GM12875 (cell line): ENCODE data around the gene INPP5A.

Experiments
- H3K4me3 ChIP-seq: one replicate; pipeline ENCODE4 v1.5.1; 2011; ENCODE audit warnings: low read depth, low read length, control low read depth
- CTCF ChIP-seq: IDR thresholded peaks from 2 replicates; pipeline ENCODE4 v1.5.1; 2011; ENCODE audit warnings: low read depth, mild to moderate bottlenecking, control low read depth, inconsistent platforms, low read length, moderate library complexity, borderline replicate concordance; ENCODE audit not compliant: insufficient read depth

The INPP5A gene

GRCh38 chr10:132555648-132556575 is 18.3 kb downstream of the INPP5A start:
- no peak for TF ChIP-seq CTCF
- no peak overlapping the region for H3K4me3 ChIP-seq

GRCh38 chr10:132556994-132557441 is 19.4 kb downstream of the INPP5A start:
- no peak for TF ChIP-seq CTCF

GRCh38 chr10:132557696-132558515 is 20.3 kb downstream of the INPP5A start:
- H3K4me3 ChIP-seq = no peak overlapping the region
- no peak for TF ChIP-seq CTCF

More at GRCh38 chr10:132556994-132557441, 19.4 kb downstream of the INPP5A start:
- H3K4me3 ChIP-seq = no peak overlapping the region

DNA sequence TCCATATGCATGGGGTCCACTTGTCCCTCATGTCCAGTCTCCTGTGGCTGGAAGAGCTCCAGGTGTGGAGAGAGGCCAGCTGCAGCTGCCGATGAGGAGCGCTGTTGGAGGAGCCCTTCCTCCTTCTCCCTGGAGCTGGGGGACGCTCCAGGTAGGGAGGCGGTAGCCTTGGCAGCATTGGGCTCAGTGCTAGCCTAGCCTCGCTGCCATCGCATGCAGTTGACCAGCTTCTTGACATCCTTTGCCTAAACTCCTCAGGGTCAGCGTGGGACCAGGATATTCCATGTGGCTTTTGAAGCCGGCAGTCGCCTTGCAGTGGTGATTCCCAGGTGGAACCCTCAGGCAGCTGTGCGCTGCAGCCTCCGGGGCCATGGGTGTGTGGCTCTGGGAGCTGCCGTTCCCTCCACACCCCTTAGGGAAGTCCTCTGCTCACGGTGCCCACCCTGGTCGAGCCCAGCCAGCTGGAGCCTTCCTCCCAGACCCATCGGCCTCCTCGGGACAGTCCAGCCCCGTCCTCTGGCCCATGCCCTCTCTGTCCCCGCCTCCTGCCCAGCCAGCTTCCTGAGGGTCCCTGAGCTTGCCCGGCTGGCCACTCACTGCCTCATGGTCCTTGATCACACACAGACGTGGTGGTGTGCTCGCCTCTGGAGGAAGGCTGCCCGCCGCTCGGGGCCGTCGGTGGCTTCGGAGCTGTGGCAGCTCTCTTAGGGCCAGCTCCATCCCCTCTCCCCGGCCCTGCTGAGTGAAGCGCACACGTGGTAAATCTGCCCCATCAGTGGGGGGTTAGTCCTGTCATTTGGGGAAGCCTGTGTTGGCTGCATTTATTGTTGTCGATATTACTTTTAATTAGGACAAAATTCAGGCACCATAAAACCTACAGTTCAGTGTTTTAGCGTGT is 21.2 kb downstream of the INPP5A start:
- no peak overlapping the region for H3K4me3 ChIP-seq
- no peak for TF ChIP-seq CTCF

- no peak for TF ChIP-seq CTCF
- H3K4me3 ChIP-seq = no peak overlapping the region
Measured at GRCh38 chr10:132559538-132559937, 22.0 kb downstream of the INPP5A start.

DNA sequence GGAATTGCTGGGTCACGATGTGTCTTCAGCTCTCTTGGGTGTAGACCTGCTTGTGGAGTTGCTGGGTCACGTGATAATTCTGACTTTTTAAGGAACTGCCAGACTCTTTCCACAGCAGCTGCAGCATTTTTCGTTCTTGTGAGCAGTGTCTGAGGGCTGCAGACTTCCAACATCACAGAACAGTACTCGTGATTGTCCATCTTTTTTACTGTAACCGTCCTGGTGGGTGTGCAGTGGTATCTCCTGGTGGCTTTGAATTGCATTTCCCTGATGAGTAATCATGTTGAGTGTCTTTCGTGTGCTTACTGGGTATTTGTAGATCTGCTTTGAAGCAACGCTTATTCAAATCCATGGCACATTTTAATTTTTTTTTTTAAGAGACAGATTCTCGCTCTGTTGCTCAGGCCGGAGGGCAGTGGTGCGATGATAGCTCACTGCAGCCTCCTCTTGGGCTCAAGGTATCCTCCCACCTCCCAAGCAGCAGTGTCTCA is 22.7 kb downstream of the INPP5A start:
- H3K4me3 ChIP-seq = no peak overlapping the region
- no peak for TF ChIP-seq CTCF
